Measurements from ENCODE around the gene TMCO4. TPM values are rescaled to one million over a fixed set of nuclear protein-coding genes. Genes with fewer than 3 reads are reported as not detected.

The TMCO4 gene
- total and polyA plus RNA-seq, 2 of the 8 experiments (the other 6 are each of a cell fraction or from before 2014, with no cell fraction given): 3.0 to 3.1 TPM

- H3K56ac ChIP-seq (replicated peaks; ENCODE audit: insufficient read length, low read depth, low read length): no peak overlapping the region
- POLR2A ChIA-PET (ENCODE audit: partially characterized antibody): interaction anchor here (0.9 kb wide), 1 partner anchor 17 kb away, joined by 3 read pairs; no protein-coding TSS in a partner anchor
- no peak overlapping the region for H4K91ac ChIP-seq (replicated peaks; ENCODE audit: insufficient read length, low read length)
- H2AFZ ChIP-seq (ENCODE audit: low read length): no peak overlapping the region
- CTCF ChIA-PET (ENCODE audit: partially characterized antibody): interaction anchor here (1.0 to 5.9 kb wide), 4 partner anchors 7 to 36 kb away, joined by 4 to 45 read pairs (median 6); no protein-coding TSS in a partner anchor
- H3K79me2 ChIP-seq (ENCODE audit: control insufficient read depth in 1 of 2, insufficient read depth in 2 of 2, low read length in 2 of 2): no peaks in the 10 kb centered on the region
- no peaks in the 10 kb centered on the region for H3K79me1 ChIP-seq (ENCODE audit: low read depth, low read length)
- no peak for DNase-seq (ENCODE audit: low read depth in 1 of 2, low spot score in 2 of 2)
- no peak overlapping the region for H4K5ac ChIP-seq (ENCODE audit: insufficient read length, low read depth, low read length)
- no peak overlapping the region for H2BK20ac ChIP-seq (ENCODE audit: low read length)
- no peaks in the 10 kb centered on the region for H3K36me3 ChIP-seq (ENCODE audit: control insufficient read depth in 2 of 4, insufficient read depth in 4 of 4, low read length in 3 of 4)
- TF ChIP-seq CREB1 (IDR thresholded peaks at IDR 0.05): no peak
- TF ChIP-seq GTF2F1 (IDR thresholded peaks at IDR 0.05; ENCODE audit: borderline replicate concordance, low read depth, low read length): no peak
- no peak for TF ChIP-seq SIRT6 (IDR thresholded peaks at IDR 0.05; ENCODE audit: low read length)
- no peak for TF ChIP-seq EGR1 (IDR thresholded peaks at IDR 0.05; ENCODE audit: borderline replicate concordance, low read depth, low read length)
- TF ChIP-seq KDM1A (IDR thresholded peaks at IDR 0.05; ENCODE audit: borderline replicate concordance, low read length): no peak
- TF ChIP-seq RAD21 (IDR thresholded peaks at IDR 0.05 in 1 of 2, conservative IDR thresholded peaks at IDR 0.05 in 1 of 2; ENCODE audit: low read depth in 2 of 2, low read length in 2 of 2): no peak
- no peak for TF ChIP-seq KDM4A (IDR thresholded peaks at IDR 0.05; ENCODE audit: low read depth, low read length, severe bottlenecking)
- TF ChIP-seq SIX5 (IDR thresholded peaks at IDR 0.05; ENCODE audit: low read depth, low read length): no peak
- TF ChIP-seq GABPA (IDR thresholded peaks at IDR 0.05; ENCODE audit: borderline replicate concordance, insufficient read depth, low read length): no peak
- TF ChIP-seq SP1 (IDR thresholded peaks at IDR 0.05; ENCODE audit: low read depth, low read length): no peak
- no peak overlapping the region for H4K8ac ChIP-seq (ENCODE audit: extremely low read depth, insufficient read depth, low read length)
- H3K4me1 ChIP-seq (replicated peaks in 1 of 4; ENCODE audit: control insufficient read depth in 3 of 4, insufficient read depth in 4 of 4, low read length in 3 of 4): no peaks in the 10 kb centered on the region; a peak in 1 of 7 replicates
- no peaks in the 10 kb centered on the region for H3K23me2 ChIP-seq (ENCODE audit: low read depth, low read length)
- H3K4me3 ChIP-seq (ENCODE audit: extremely low read depth in 1 of 4, insufficient read depth in 2 of 4, low read depth in 3 of 4, low read length in 4 of 4): no peak overlapping the region
- no peak overlapping the region for H3K4ac ChIP-seq (replicated peaks; ENCODE audit: insufficient read length, low read depth, low read length)
- H3K23ac ChIP-seq (ENCODE audit: insufficient read length): no peak overlapping the region
- no peak overlapping the region for H3K27ac ChIP-seq (ENCODE audit: low read depth, low read length)
- H2AK5ac ChIP-seq (ENCODE audit: low read depth, low read length): no peak overlapping the region
- WGBS, 2 experiments (ENCODE audit: extremely low coverage in 1 of 2, insufficient coverage in 1 of 2, insufficient read length in 1 of 2, insufficient replicate concordance in 2 of 2, low coverage in 1 of 2, low lambda C conversion rate in 2 of 2, missing lambda C conversion rate in 1 of 2): 77% methylated on average over 4 of the region's 4 CpGs; no CpG with 5 or more reads in 1 of the 2 experiments
- H2BK15ac ChIP-seq (ENCODE audit: low read length): no peak overlapping the region
- H3K9ac ChIP-seq (replicated peaks in 1 of 4; ENCODE audit: extremely low read depth in 1 of 4, low read depth in 3 of 4, low read length in 3 of 4): no peak overlapping the region
- no peak overlapping the region for H2BK120ac ChIP-seq (replicated peaks; ENCODE audit: low read depth, low read length)
- FAIRE-seq: no peak
- no peaks in the 10 kb centered on the region for H4K20me1 ChIP-seq (replicated peaks in 1 of 2; ENCODE audit: control insufficient read depth in 1 of 2, insufficient read depth in 2 of 2, low read length in 2 of 2)
- H3K27me3 ChIP-seq (replicated peaks in 1 of 4; ENCODE audit: control insufficient read depth in 3 of 4, extremely low read depth in 1 of 4, insufficient read depth in 3 of 4, low read length in 3 of 4): no peaks in the 10 kb centered on the region
- H3K9me3 ChIP-seq (ENCODE audit: insufficient read depth in 2 of 2, low read depth in 1 of 2, low read length in 1 of 2): no peaks in the 10 kb centered on the region
- H3K18ac ChIP-seq (ENCODE audit: extremely low read depth, low read length): no peak overlapping the region
- H3K14ac ChIP-seq (ENCODE audit: insufficient read length): no peak overlapping the region
- H2BK12ac ChIP-seq (ENCODE audit: low read depth, low read length): no peak overlapping the region
- H2BK5ac ChIP-seq (ENCODE audit: low read depth, low read length): no peak overlapping the region
- H3K4me2 ChIP-seq (ENCODE audit: insufficient read depth in 1 of 2, low read depth in 2 of 2, low read length in 2 of 2): no peak overlapping the region
These were observed 101.5 kb downstream of the TMCO4 start for GRCh38 chr1:19698181-19698580.

All from H1 (cell line).